ENCODE results near the gene CCDC50. TPM values are rescaled to one million over a fixed set of nuclear protein-coding genes. Genes with fewer than 3 reads are reported as not detected.

CCDC50 gene
- total RNA-seq: 100 to 1,000 TPM in 2 of 4 donors, 10 to 100 TPM in 2; 68.1 to 201 (median 106) TPM

- Histone ChIP-seq H3K36me3 (no peaks in the 10 kb centered on the region), H3K4me3 (peak within 1 kb of the TSS; percentile 96 to 99 (median 98)), H3K27me3 (no peaks in the 10 kb centered on the region), H3K27ac (peak within 1 kb of the TSS; percentile 92 to 99 (median 96)), H3K4me1 (peaks cover 0 to 13% (median 2%) of the 10 kb centered on the region in 4 donors), H3K9me3 (no peaks in the 10 kb centered on the region)
- TF ChIP-seq CTCF (IDR thresholded peaks at IDR 0.05) (peak in 2 of 6 experiments; percentile 13 to 23), POLR2A (IDR thresholded peaks at IDR 0.05) (peak; percentile 56 to 57)
- peak; percentile 85 to 95 (median 92) for DNase-seq
Measured at GRCh38 chr3:191328962-191329653, at the start of gene CCDC50. Gene CCDC50, plus strand, starts transcription at chr3:191329394. Its CDS starts 281 bp downstream, at chr3:191329675.

- Histone ChIP-seq H3K4me3 (no peak overlapping the region), H3K4me1 (peaks cover 0 to 4% (median 0%) of the 10 kb centered on the region in 4 donors), H3K36me3 (no peaks in the 10 kb centered on the region), H3K27me3 (no peaks in the 10 kb centered on the region), H3K27ac (no peak overlapping the region), H3K9me3 (no peaks in the 10 kb centered on the region)
- DNase-seq: no peak
- TF ChIP-seq CTCF (IDR thresholded peaks at IDR 0.05) (no peak), POLR2A (IDR thresholded peaks at IDR 0.05) (no peak)
Measured at GRCh38 chr3:191280111-191280510, 49.1 kb upstream of the CCDC50 start.

GRCh38 chr3:191280882-191281281 lies 48.3 kb upstream of the CCDC50 start:
- no peak for DNase-seq
- no peaks in the 10 kb centered on the region for H3K9me3 ChIP-seq
- TF ChIP-seq CTCF (IDR thresholded peaks at IDR 0.05) (no peak), POLR2A (IDR thresholded peaks at IDR 0.05) (no peak)
- H3K36me3 ChIP-seq: no peaks in the 10 kb centered on the region
- H3K4me1 ChIP-seq: peaks cover 0 to 4% (median 0%) of the 10 kb centered on the region in 4 donors
- H3K27me3 ChIP-seq: no peaks in the 10 kb centered on the region
- no peak overlapping the region for H3K4me3 ChIP-seq
- H3K27ac ChIP-seq: no peak overlapping the region

- Histone ChIP-seq H3K36me3 (no peaks in the 10 kb centered on the region), H3K27ac (no peak overlapping the region), H3K9me3 (no peaks in the 10 kb centered on the region), H3K4me3 (no peak overlapping the region), H3K4me1 (peaks cover 0 to 4% (median 0%) of the 10 kb centered on the region in 4 donors), H3K27me3 (no peaks in the 10 kb centered on the region)
- DNase-seq: no peak
- TF ChIP-seq CTCF (IDR thresholded peaks at IDR 0.05): no peak
- TF ChIP-seq POLR2A (IDR thresholded peaks at IDR 0.05): no peak
Measured at GRCh38 chr3:191282251-191283185, 46.7 kb upstream of the CCDC50 start.

GRCh38 chr3:191283400-191283799 lies 45.8 kb upstream of the CCDC50 start:
- Histone ChIP-seq H3K27me3 (no peaks in the 10 kb centered on the region), H3K4me1 (peaks cover 0 to 4% (median 0%) of the 10 kb centered on the region in 4 donors), H3K36me3 (no peaks in the 10 kb centered on the region), H3K27ac (no peak overlapping the region), H3K4me3 (no peak overlapping the region), H3K9me3 (no peaks in the 10 kb centered on the region)
- no peak for DNase-seq
- TF ChIP-seq POLR2A (IDR thresholded peaks at IDR 0.05) (no peak), CTCF (IDR thresholded peaks at IDR 0.05) (no peak)
